Measurements from ENCODE around the gene OPA3. TPM values are rescaled to one million over a fixed set of nuclear protein-coding genes. Genes with fewer than 3 reads are reported as not detected.
A peak's percentile ranks its signal among the peaks of the same experiment; 100 is the strongest.

OPA3 gene
- total and polyA plus RNA-seq, 10 of the 15 experiments (the other 5 are each of a cell fraction or from before 2014, with no cell fraction given) = 2.2 to 24.3 (median 13.3) TPM

GRCh38 chr19:45501730-45502014 lies 82.9 kb downstream of the OPA3 start (continued):
- TF ChIP-seq USF2 (IDR thresholded peaks at IDR 0.05; ENCODE audit: borderline replicate concordance, low read depth, low read length) = peak; percentile 12; the same call in 1 of the 2 replicates

- no peaks in the 10 kb centered on the region; the same call in 2 of the 3 replicates for H3K9me3 ChIP-seq (replicated peaks; ENCODE audit: control insufficient read depth, insufficient read depth, low read length)
- H3K27me3 ChIP-seq (replicated peaks in 1 of 2; ENCODE audit: control insufficient read depth in 2 of 2, insufficient read depth in 2 of 2, low read length in 1 of 2) = peaks cover 0 to 2% of the 10 kb centered on the region in 2 experiments; a peak in 2 of 4 replicates
- no peak for DNase-seq (ENCODE audit: low read depth, low spot score)
- FAIRE-seq = no peak
- 74% methylated on average over 8 of the region's 8 CpGs for WGBS (ENCODE audit: insufficient coverage, insufficient replicate concordance, low lambda C conversion rate, missing lambda C conversion rate)
- ChIA-PET POLR2A (interaction anchor here (0.5 to 1.6 kb wide), 2 partner anchors 10 to 15 kb away, joined by 3 read pairs; no protein-coding TSS in a partner anchor), RAD21 (ENCODE audit: unreplicated experiment) (interaction anchor here (0.8 kb wide), 1 partner anchor 9 kb away, joined by 3 read pairs; no protein-coding TSS in a partner anchor), CTCF (interaction anchor here (1.1 kb wide), 1 partner anchor 15 kb away, joined by 6 read pairs; no protein-coding TSS in a partner anchor), SMC1A (ENCODE audit: uncharacterized antibody, unreplicated experiment) (interaction anchor here (1.1 kb wide), 1 partner anchor 23 kb away, joined by 4 read pairs; no protein-coding TSS in a partner anchor)
- no peak overlapping the region for H3K4me3 ChIP-seq
- intact Hi-C loops (cut with micrococcal nuclease; ENCODE audit: unreplicated experiment) = no loop called here
- H3K36me3 ChIP-seq (ENCODE audit: control insufficient read depth in 2 of 2, insufficient read depth in 2 of 2, low read length in 1 of 2) = no peaks in the 10 kb centered on the region
- peaks cover 2% of the 10 kb centered on the region; the same call in 1 of the 2 replicates for H3K79me2 ChIP-seq (ENCODE audit: control insufficient read depth, insufficient read depth, low read length)
- H3K27ac ChIP-seq (ENCODE audit: control insufficient read depth, insufficient read depth) = no peak overlapping the region
- no peak overlapping the region for H3K4me2 ChIP-seq (ENCODE audit: control insufficient read depth, insufficient read depth)
- BruUV-seq (replicated peaks) = no TSS peak
- in situ Hi-C loops (cut with MboI) = no loop called here
- ATAC-seq = no peak
- H3K4me1 ChIP-seq (ENCODE audit: control insufficient read depth, insufficient read depth, low read length) = peaks cover 40% of the 10 kb centered on the region
- TF ChIP-seq E2F4 (IDR thresholded peaks at IDR 0.05; ENCODE audit: low read depth, low read length) (no peak), ATF7 (IDR thresholded peaks at IDR 0.05; ENCODE audit: low read depth) (peak; percentile 64), ZNF622 (IDR thresholded peaks at IDR 0.05) (no peak)
- H2AFZ ChIP-seq (ENCODE audit: control insufficient read depth, low read depth, low read length) = no peak overlapping the region
- no peaks in the 10 kb centered on the region; the same call in 1 of the 2 replicates for H4K20me1 ChIP-seq (ENCODE audit: control insufficient read depth, insufficient read depth)
- H3K9ac ChIP-seq (ENCODE audit: control insufficient read depth, insufficient read depth, low read length) = no peak overlapping the region
Measured at GRCh38 chr19:45500918-45501729, 83.5 kb downstream of the OPA3 start.

Data from GM12878 (cell line).